ENCODE measurements around the gene MLANA. TPM values are rescaled to one million over a fixed set of nuclear protein-coding genes. Genes with fewer than 3 reads are reported as not detected.

MLANA gene
- total RNA-seq, 2 experiments from 2014 or later: not detected

- Mint-ChIP-seq H3K4me1 (ENCODE audit: low read depth) (no peaks in the 10 kb centered on the region), H3K9me3 (no peaks in the 10 kb centered on the region), H3K4me3 (no peak overlapping the region), H3K36me3 (ENCODE audit: low read depth) (peaks cover 12% of the 10 kb centered on the region), H3K27me3 (no peaks in the 10 kb centered on the region), H3K27ac (no peak overlapping the region)
- intact Hi-C loops (cut with DNase I, micrococcal nuclease): loop anchor here in 1 of 2 experiments (10.0 kb wide), 1 partner anchor 62 kb away; no protein-coding TSS in a partner anchor
- no peak for TF ChIP-seq CTCF (IDR thresholded peaks at IDR 0.05)
- ChIA-PET CTCF (interaction anchor here (0.7 kb wide), 1 partner anchor 30 kb away, joined by 4 read pairs; the partner anchor contains the start of gene ERMP1), POLR2A (no interaction called here)
- H3K36me3 ChIP-seq (ENCODE audit: insufficient read depth, low read length): no peaks in the 10 kb centered on the region
- no peaks in the 10 kb centered on the region for H3K4me1 ChIP-seq (ENCODE audit: insufficient read depth, low read length)
- DNase-seq: no peak
- no peak overlapping the region for H3K27ac ChIP-seq (ENCODE audit: low read depth in 1 of 2, low read length in 2 of 2)
- no peak overlapping the region for H3K4me3 ChIP-seq (ENCODE audit: low read length)
- no peaks in the 10 kb centered on the region for H3K27me3 ChIP-seq (ENCODE audit: control insufficient read depth in 1 of 2, insufficient read depth in 2 of 2, low read length in 2 of 2)
- H3K9me3 ChIP-seq (ENCODE audit: control insufficient read depth in 1 of 2, insufficient read depth in 1 of 2, low read length in 2 of 2): no peaks in the 10 kb centered on the region
- no peak for ATAC-seq (ENCODE audit: poor library complexity)
Measured at GRCh38 chr9:5863092-5863746, 27.5 kb upstream of the MLANA start.

GRCh38 chr9:5864446-5864845, 26.2 kb upstream of the MLANA start:
- no peak overlapping the region for H3K27ac Mint-ChIP-seq
- Histone ChIP-seq H3K27ac (ENCODE audit: low read depth in 1 of 2, low read length in 2 of 2) (no peak overlapping the region), H3K36me3 (ENCODE audit: insufficient read depth, low read length) (no peaks in the 10 kb centered on the region), H3K4me1 (ENCODE audit: insufficient read depth, low read length) (no peaks in the 10 kb centered on the region), H3K4me3 (ENCODE audit: low read length) (no peak overlapping the region), H3K27me3 (ENCODE audit: control insufficient read depth in 1 of 2, insufficient read depth in 2 of 2, low read length in 2 of 2) (no peaks in the 10 kb centered on the region), H3K9me3 (ENCODE audit: control insufficient read depth in 1 of 2, insufficient read depth in 1 of 2, low read length in 2 of 2) (no peaks in the 10 kb centered on the region)
- no peaks in the 10 kb centered on the region for H3K9me3 Mint-ChIP-seq
- H3K27me3 Mint-ChIP-seq: no peaks in the 10 kb centered on the region
- ATAC-seq (ENCODE audit: poor library complexity): no peak
- peaks cover 1% of the 10 kb centered on the region for H3K36me3 Mint-ChIP-seq (ENCODE audit: low read depth)
- no peak for TF ChIP-seq CTCF (IDR thresholded peaks at IDR 0.05)
- ChIA-PET POLR2A (no interaction called here), CTCF (interaction anchor here (0.6 to 1.4 kb wide), 2 partner anchors 21 to 357 kb away, joined by 3 to 4 read pairs; no protein-coding TSS in a partner anchor)
- no peak overlapping the region for H3K4me3 Mint-ChIP-seq
- H3K4me1 Mint-ChIP-seq (ENCODE audit: low read depth): no peaks in the 10 kb centered on the region
- DNase-seq: no peak
- intact Hi-C loops (cut with DNase I, micrococcal nuclease): loop anchor here in 1 of 2 experiments (10.0 kb wide), 1 partner anchor 60 kb away; no protein-coding TSS in a partner anchor

GRCh38 chr9:5866272-5866671, 24.4 kb upstream of the MLANA start:
- Mint-ChIP-seq H3K27ac (no peak overlapping the region), H3K9me3 (no peaks in the 10 kb centered on the region), H3K27me3 (no peaks in the 10 kb centered on the region), H3K4me3 (no peak overlapping the region), H3K4me1 (ENCODE audit: low read depth) (peaks cover 5% of the 10 kb centered on the region), H3K36me3 (ENCODE audit: low read depth) (no peaks in the 10 kb centered on the region)
- Histone ChIP-seq H3K9me3 (ENCODE audit: control insufficient read depth in 1 of 2, insufficient read depth in 1 of 2, low read length in 2 of 2) (no peaks in the 10 kb centered on the region), H3K27me3 (ENCODE audit: control insufficient read depth in 1 of 2, insufficient read depth in 2 of 2, low read length in 2 of 2) (no peaks in the 10 kb centered on the region), H3K4me3 (ENCODE audit: low read length) (no peak overlapping the region), H3K36me3 (ENCODE audit: insufficient read depth, low read length) (no peaks in the 10 kb centered on the region), H3K4me1 (ENCODE audit: insufficient read depth, low read length) (peaks cover 5% of the 10 kb centered on the region), H3K27ac (ENCODE audit: low read depth in 1 of 2, low read length in 2 of 2) (no peak overlapping the region)
- CTCF ChIA-PET: no interaction called here
- intact Hi-C loops (cut with DNase I, micrococcal nuclease): loop anchor here in 1 of 2 experiments (10.0 kb wide), 1 partner anchor 59 kb away; no protein-coding TSS in a partner anchor
- TF ChIP-seq CTCF (IDR thresholded peaks at IDR 0.05): no peak
- DNase-seq (no peak), ATAC-seq (ENCODE audit: poor library complexity) (no peak)
- POLR2A ChIA-PET: no interaction called here
